Sigmoid colon (tissue), 7 donors: Measurements from ENCODE around the gene CXorf65. TPM values are rescaled to one million over a fixed set of nuclear protein-coding genes. Genes with fewer than 3 reads are reported as not detected.

ENCODE experiments used
- DNase-seq: peaks from one replicate; pipeline ENCODE4 v3.0.0-alpha.2; 2019
- H3K27ac ChIP-seq, 4 donors: fragments of 200-600 bp; sonication (generic); one replicate each; pipeline ENCODE4 v1.5.1; 2016 to 2019; ENCODE audit warnings: mild to moderate bottlenecking in 1 of 4
- H3K27me3 ChIP-seq, 3 donors: fragments of 200-600 bp; sonication (generic); one replicate each; pipeline ENCODE4 v1.5.1; 2019; ENCODE audit warnings: mild to moderate bottlenecking in 1 of 3
- H3K36me3 ChIP-seq, 4 donors: fragments of 200-600 bp; sonication (generic); one replicate each; pipeline ENCODE4 v1.5.1; 2016 to 2019
- H3K4me1 ChIP-seq, 4 donors: fragments of 200-600 bp; sonication (generic); one replicate each; pipeline ENCODE4 v1.5.1; 2017 to 2019
- H3K4me3 ChIP-seq, 4 donors: fragments of 200-600 bp; sonication (generic); one replicate each; pipeline ENCODE4 v1.5.1; 2017 to 2019; ENCODE audit warnings: mild to moderate bottlenecking in 2 of 4, moderate library complexity in 1 of 4
- H3K9me3 ChIP-seq, 4 donors: fragments of 200-600 bp in 3 of 4; sonication (generic) in 3 of 4; one replicate each; pipeline versions ENCODE4 v1.5.1 to v1.6.1; 2013 to 2019
- EP300 ChIP-seq, 4 donors: sonication (generic); formaldehyde crosslinking; IDR thresholded peaks; one replicate each; pipeline ENCODE4 v1.6.1; 2017; ENCODE audit warnings: antibody characterized with exemption in 4 of 4
- POLR2A ChIP-seq, 2 donors: fragments of 450-650 bp; IDR thresholded peaks; one replicate each; pipeline ENCODE4 v1.6.1; 2016; ENCODE audit warnings: antibody characterized with exemption in 2 of 2, mild to moderate bottlenecking in 2 of 2, moderate library complexity in 2 of 2
- POLR2AphosphoS5 ChIP-seq, 4 donors: sonication (generic); formaldehyde crosslinking; IDR thresholded peaks; one replicate each; pipeline ENCODE4 v1.6.1; 2017; ENCODE audit warnings: antibody characterized with exemption in 4 of 4
- WGBS, 2 donors: extraction: QIAGEN DNeasy Blood & Tissue Kit; methylation state at CpG; one replicate each; pipeline ENCODE4 v1.1.7; 2013; 5-methylcytosine and 5-hydroxymethylcytosine counted together
- intact Hi-C: fragments of 100-400 bp; cut with DNase I; formaldehyde crosslinking; loops from one replicate; pipeline ENCODE4 v1.15.1; 2023
- polyA plus RNA-seq, 3 donors: library from polyadenylated mRNA; stranded (reverse); fragments of 200-250 nt; gene quantifications; one replicate each; pipeline ENCODE4 v1.2.3, GENCODE V29; 2013
- total RNA-seq, 4 donors: library from RNA; depleted of rRNA; stranded (reverse); fragments of >200 nt; gene quantifications; one replicate each; pipeline ENCODE4 v1.1.0, GENCODE V29; 2016
- TF ChIP-seq, protein P1 (sequence below), 4 experiments: fragments of 450-650 bp in 3 of 4; fragments of 200-600 bp in 1 of 4; IDR thresholded peaks; one replicate each; pipeline ENCODE4 v1.5.1; 2016 to 2019; ENCODE audit warnings: antibody characterized with exemption in 4 of 4, mild to moderate bottlenecking in 3 of 4, moderate library complexity in 2 of 4
- donor health status: healthy with polysubstance abuse.
- donor health status: Bipolar disorder and iron deficiency.
- donor health status: healthy.

CXorf65 gene
- not detected for total RNA-seq
- polyA plus RNA-seq: 1 to 10 TPM in 1 of 3 donors, not detected in 2; 3.4 TPM

DNA sequence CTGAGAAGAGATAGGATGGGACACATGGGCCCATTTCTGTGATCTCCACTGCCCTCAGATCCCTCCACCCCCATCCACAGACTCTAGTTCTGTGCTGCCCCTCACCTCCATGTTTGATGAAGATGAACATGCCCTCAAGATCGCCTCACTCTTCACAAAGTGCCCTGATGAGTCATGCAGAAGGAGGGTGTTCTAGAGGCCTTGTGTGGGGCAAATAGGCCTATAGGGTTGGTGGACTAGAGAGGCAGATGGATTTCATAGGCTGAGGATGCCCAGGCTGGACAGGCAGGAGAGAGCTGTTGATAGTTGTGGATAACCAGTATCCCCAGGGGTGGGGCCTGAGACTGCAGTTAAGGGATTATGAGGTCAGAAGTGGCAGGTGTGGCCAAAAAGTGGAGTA is at the start of gene CXorf65:
TSS of gene CXorf65 (minus strand) at position 314 of the 400 bp plus-strand sequence. CDS start at position 130, 184 bp downstream.
- TF ChIP-seq POLR2AphosphoS5 (IDR thresholded peaks at IDR 0.05) (no peak), POLR2A (IDR thresholded peaks at IDR 0.05) (no peak), EP300 (IDR thresholded peaks at IDR 0.05) (no peak)
- TF ChIP-seq, protein P1, sequence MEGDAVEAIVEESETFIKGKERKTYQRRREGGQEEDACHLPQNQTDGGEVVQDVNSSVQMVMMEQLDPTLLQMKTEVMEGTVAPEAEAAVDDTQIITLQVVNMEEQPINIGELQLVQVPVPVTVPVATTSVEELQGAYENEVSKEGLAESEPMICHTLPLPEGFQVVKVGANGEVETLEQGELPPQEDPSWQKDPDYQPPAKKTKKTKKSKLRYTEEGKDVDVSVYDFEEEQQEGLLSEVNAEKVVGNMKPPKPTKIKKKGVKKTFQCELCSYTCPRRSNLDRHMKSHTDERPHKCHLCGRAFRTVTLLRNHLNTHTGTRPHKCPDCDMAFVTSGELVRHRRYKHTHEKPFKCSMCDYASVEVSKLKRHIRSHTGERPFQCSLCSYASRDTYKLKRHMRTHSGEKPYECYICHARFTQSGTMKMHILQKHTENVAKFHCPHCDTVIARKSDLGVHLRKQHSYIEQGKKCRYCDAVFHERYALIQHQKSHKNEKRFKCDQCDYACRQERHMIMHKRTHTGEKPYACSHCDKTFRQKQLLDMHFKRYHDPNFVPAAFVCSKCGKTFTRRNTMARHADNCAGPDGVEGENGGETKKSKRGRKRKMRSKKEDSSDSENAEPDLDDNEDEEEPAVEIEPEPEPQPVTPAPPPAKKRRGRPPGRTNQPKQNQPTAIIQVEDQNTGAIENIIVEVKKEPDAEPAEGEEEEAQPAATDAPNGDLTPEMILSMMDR (IDR thresholded peaks at IDR 0.05): no peak
- no peaks in the 10 kb centered on the region for H3K27me3 ChIP-seq
- no peak for DNase-seq

DNA sequence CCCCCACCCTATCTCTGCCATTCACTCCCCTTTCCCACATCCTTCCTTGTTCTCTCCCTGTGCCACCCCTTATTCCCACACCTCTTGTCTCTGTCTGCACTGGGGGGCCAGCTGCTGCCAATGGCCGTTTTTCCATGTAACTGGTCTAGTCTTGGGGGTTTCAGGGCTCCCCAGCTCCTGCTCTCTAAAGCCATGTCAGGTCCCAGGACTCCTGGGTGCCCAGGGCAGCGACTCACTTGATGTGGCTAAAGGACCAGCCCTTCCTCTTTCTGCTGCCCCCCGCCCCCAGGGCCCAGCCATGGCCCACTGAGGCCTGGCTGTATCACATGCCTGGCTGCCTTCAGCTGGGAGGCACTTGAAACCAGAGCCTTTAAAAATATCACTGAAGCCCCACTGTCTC is 48.1 kb upstream of the CXorf65 start:
- Histone ChIP-seq H3K27me3 (no peaks in the 10 kb centered on the region), H3K4me1 (no peaks in the 10 kb centered on the region), H3K36me3 (no peaks in the 10 kb centered on the region), H3K9me3 (no peaks in the 10 kb centered on the region), H3K27ac (no peak overlapping the region), H3K4me3 (no peak overlapping the region)
- 74 to 79% methylated on average over 3 of the region's 3 CpGs for WGBS, 2 donors
- DNase-seq: no peak
- TF ChIP-seq, protein P1 (IDR thresholded peaks at IDR 0.05): no peak
- TF ChIP-seq POLR2AphosphoS5 (IDR thresholded peaks at IDR 0.05): no peak
- TF ChIP-seq POLR2A (IDR thresholded peaks at IDR 0.05): no peak
- no peak for TF ChIP-seq EP300 (IDR thresholded peaks at IDR 0.05)
- intact Hi-C loops: no loop called here

More for the DNA sequence above, at the start of gene CXorf65:
- no peak within 1 kb of the TSS for H3K27ac ChIP-seq
- intact Hi-C loops: no loop called here
- H3K4me1 ChIP-seq: no peaks in the 10 kb centered on the region
- H3K4me3 ChIP-seq: no peak within 1 kb of the TSS
- H3K9me3 ChIP-seq: no peaks in the 10 kb centered on the region
- H3K36me3 ChIP-seq: no peaks in the 10 kb centered on the region
- WGBS, 2 donors: 90 to 96% methylated on average over 1 of the region's 1 CpG

DNA sequence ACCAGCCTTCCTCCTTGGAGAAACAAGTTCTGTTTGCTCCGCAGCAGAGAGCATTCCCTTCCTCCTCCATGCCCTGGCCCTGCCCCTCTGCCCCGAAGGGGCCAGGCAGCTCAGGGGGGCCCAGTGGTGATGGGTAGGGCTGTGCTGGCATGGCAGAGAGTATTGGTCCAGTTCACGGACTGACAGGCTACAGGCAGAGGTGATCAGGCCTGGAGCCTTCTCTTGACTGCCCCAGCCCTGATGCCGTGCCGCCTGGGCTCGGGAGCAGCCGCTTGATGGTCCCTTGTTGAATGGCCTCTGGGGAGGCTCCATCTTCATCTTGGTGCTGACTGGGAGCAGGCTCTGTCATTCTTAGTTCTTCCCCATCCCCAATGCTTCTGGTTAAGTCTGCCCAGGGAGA is 47.7 kb upstream of the CXorf65 start:
- H3K36me3 ChIP-seq: no peaks in the 10 kb centered on the region
- no peak overlapping the region for H3K4me3 ChIP-seq
- DNase-seq: no peak
- H3K27me3 ChIP-seq: no peaks in the 10 kb centered on the region
- intact Hi-C loops: no loop called here
- 92 to 94% methylated on average over 7 of the region's 7 CpGs for WGBS, 2 donors
- no peak for TF ChIP-seq EP300 (IDR thresholded peaks at IDR 0.05)
- TF ChIP-seq, protein P1 (IDR thresholded peaks at IDR 0.05): no peak
- no peak for TF ChIP-seq POLR2AphosphoS5 (IDR thresholded peaks at IDR 0.05)
- TF ChIP-seq POLR2A (IDR thresholded peaks at IDR 0.05): no peak
- H3K4me1 ChIP-seq: no peaks in the 10 kb centered on the region
- H3K27ac ChIP-seq: no peak overlapping the region
- no peaks in the 10 kb centered on the region for H3K9me3 ChIP-seq

DNA sequence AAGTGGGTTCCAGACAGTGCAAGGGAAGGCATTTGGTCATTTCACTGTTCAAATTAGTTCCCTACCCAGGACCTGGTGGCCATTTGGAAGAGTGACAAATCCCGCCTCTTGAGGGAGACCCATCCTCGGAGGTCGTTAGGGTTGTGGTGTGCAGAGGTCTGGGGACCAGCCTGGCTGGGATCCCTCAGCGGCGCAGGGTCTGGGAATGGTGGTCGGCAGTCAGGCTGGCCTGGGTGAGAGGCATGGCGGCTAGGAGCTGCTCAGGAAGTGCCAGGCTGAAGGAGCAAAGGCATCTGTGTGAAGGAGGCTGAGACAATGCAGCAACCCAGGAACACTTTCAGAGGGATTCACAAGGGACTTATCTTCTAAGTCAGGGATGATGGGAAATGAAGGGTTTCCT is 44.8 kb upstream of the CXorf65 start:
- no peak overlapping the region for H3K27ac ChIP-seq
- no peaks in the 10 kb centered on the region for H3K36me3 ChIP-seq
- DNase-seq: no peak
- peaks cover 0 to 6% (median 0%) of the 10 kb centered on the region in 4 donors for H3K4me1 ChIP-seq
- TF ChIP-seq, protein P1 (IDR thresholded peaks at IDR 0.05): no peak
- no peak for TF ChIP-seq EP300 (IDR thresholded peaks at IDR 0.05)
- no peak for TF ChIP-seq POLR2A (IDR thresholded peaks at IDR 0.05)
- TF ChIP-seq POLR2AphosphoS5 (IDR thresholded peaks at IDR 0.05): no peak
- WGBS, 2 donors: 78 to 85% methylated on average over 7 of the region's 7 CpGs
- H3K27me3 ChIP-seq: no peaks in the 10 kb centered on the region
- H3K9me3 ChIP-seq: no peaks in the 10 kb centered on the region
- no peak overlapping the region for H3K4me3 ChIP-seq
- intact Hi-C loops: no loop called here

DNA sequence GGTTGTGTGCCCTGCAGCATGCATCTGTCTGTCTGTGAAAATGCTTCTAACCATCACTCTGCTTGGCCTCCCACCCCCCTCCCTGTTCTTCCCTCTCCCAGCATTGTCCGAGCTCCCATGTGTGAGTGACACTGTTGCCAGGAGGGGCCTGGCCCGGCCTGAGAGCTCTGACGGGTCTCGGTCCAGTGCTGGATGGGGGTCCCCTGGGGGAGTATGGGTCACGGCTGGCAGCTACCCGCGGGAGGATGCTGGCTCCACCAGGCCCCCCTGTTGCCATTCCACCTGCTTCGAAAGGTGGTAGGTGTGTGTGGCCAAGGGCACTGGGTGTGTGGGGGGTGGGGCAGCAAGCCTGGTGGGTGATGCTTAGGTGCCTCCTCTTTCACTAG is 41.7 kb upstream of the CXorf65 start:
- DNase-seq: no peak
- Histone ChIP-seq H3K9me3 (no peaks in the 10 kb centered on the region), H3K36me3 (no peaks in the 10 kb centered on the region), H3K27ac (no peak overlapping the region), H3K27me3 (no peaks in the 10 kb centered on the region), H3K4me1 (peaks cover 0 to 29% (median 19%) of the 10 kb centered on the region in 4 donors), H3K4me3 (no peak overlapping the region)
- 89 to 91% methylated on average over 8 of the region's 8 CpGs for WGBS, 2 donors
- intact Hi-C loops: no loop called here
- TF ChIP-seq POLR2A (IDR thresholded peaks at IDR 0.05): no peak
- TF ChIP-seq POLR2AphosphoS5 (IDR thresholded peaks at IDR 0.05): no peak
